WTC11 (cell line): ENCODE data around the gene MT2A. TPM values are rescaled to one million over a fixed set of nuclear protein-coding genes. Genes with fewer than 3 reads are reported as not detected.

Experiments
- ATAC-seq: fragments of 200-7000 bp; cut with Tn5 transposase; 2 replicates; pipeline ENCODE4 v1.10.0; 2021; ENCODE audit warnings: mild to moderate bottlenecking, moderate library complexity
- CTCF ChIA-PET: fragments of 300-600 bp; sonication (Branson Sonifier 250); formaldehyde crosslinking; loops from one replicate; lab custom pipeline; 2021; ENCODE audit warnings: antibody characterized with exemption; lab: Charles Lee
- POLR2A ChIA-PET: fragments of 350-600 bp; sonication (Branson Sonifier 250); formaldehyde crosslinking; loops from one replicate; lab custom pipeline; 2021; ENCODE audit warnings: antibody characterized with exemption; lab: Charles Lee
- DNase-seq: peaks from one replicate; pipeline ENCODE4 v3.0.0; 2021; ENCODE audit warnings: low spot score
- H3K27ac Mint-ChIP-seq: 2 replicates; pipeline ENCODE4 v1.8.0; 2021; ENCODE audit warnings: mixed read lengths
- H3K27me3 Mint-ChIP-seq: 2 replicates; pipeline ENCODE4 v1.8.0; 2021; ENCODE audit warnings: low read depth, mild to moderate bottlenecking, moderate library complexity, mixed read lengths
- H3K36me3 Mint-ChIP-seq: 2 replicates; pipeline ENCODE4 v1.8.0; 2021; ENCODE audit warnings: mixed read lengths
- H3K4me1 Mint-ChIP-seq: 2 replicates; pipeline ENCODE4 v1.8.0; 2022; ENCODE audit warnings: mixed read lengths
- H3K4me3 Mint-ChIP-seq: 2 replicates; pipeline ENCODE4 v1.8.0; 2021; ENCODE audit warnings: mild to moderate bottlenecking, moderate library complexity, mixed read lengths
- H3K9me3 Mint-ChIP-seq: 2 replicates; pipeline ENCODE4 v1.8.0; 2021; ENCODE audit warnings: mixed read lengths
- CREB1 ChIP-seq: sonication (generic); formaldehyde crosslinking; IDR thresholded peaks from 2 replicates; pipeline ENCODE4 v1.8.0; 2023; ENCODE audit warnings: mild to moderate bottlenecking, missing genetic modification reagents
- CREM ChIP-seq: sonication (generic); formaldehyde crosslinking; IDR thresholded peaks from 2 replicates; pipeline ENCODE4 v1.8.1; 2022; ENCODE audit warnings: mild to moderate bottlenecking, missing genetic modification reagents, moderate library complexity
- ESRRA ChIP-seq: sonication (generic); formaldehyde crosslinking; IDR thresholded peaks from 2 replicates; pipeline ENCODE4 v1.8.1; 2022; ENCODE audit warnings: mild to moderate bottlenecking, missing genetic modification reagents, borderline replicate concordance
- FOXK1 ChIP-seq: sonication (generic); formaldehyde crosslinking; IDR thresholded peaks from 2 replicates; pipeline ENCODE4 v1.8.0; 2022; ENCODE audit warnings: mild to moderate bottlenecking, moderate library complexity, missing genetic modification reagents
- FOXP4 ChIP-seq: sonication (generic); formaldehyde crosslinking; IDR thresholded peaks from 2 replicates; pipeline ENCODE4 v1.8.0; 2022; ENCODE audit warnings: mild to moderate bottlenecking, missing genetic modification reagents
- GABPB1 ChIP-seq: sonication (generic); formaldehyde crosslinking; IDR thresholded peaks from 2 replicates; pipeline ENCODE4 v1.8.1; 2023; ENCODE audit warnings: mild to moderate bottlenecking, missing genetic modification reagents
- GRHL2 ChIP-seq: fragments of 250-450 bp; sonication (Bioruptor Pico); IDR thresholded peaks from 2 replicates; pipeline ENCODE4 v1.8.0; 2022; ENCODE audit warnings: mild to moderate bottlenecking, moderate library complexity; ENCODE audit not compliant: insufficient replicate concordance, severe bottlenecking
- GTF2I ChIP-seq: fragments of 250-450 bp; sonication (Bioruptor Pico); conservative IDR thresholded peaks from 2 replicates; pipeline ENCODE4 v1.4.0; 2021; ENCODE audit warnings: mild to moderate bottlenecking
- JUN ChIP-seq: sonication (generic); formaldehyde crosslinking; IDR thresholded peaks from 2 replicates; pipeline ENCODE4 v1.8.0; 2023; ENCODE audit warnings: mild to moderate bottlenecking, missing genetic modification reagents
- PRDM15 ChIP-seq: sonication (generic); formaldehyde crosslinking; IDR thresholded peaks from 2 replicates; pipeline ENCODE4 v1.8.0; 2022; ENCODE audit warnings: missing genetic modification reagents
- PRRX2 ChIP-seq: fragments of 250-450 bp; sonication (Bioruptor Pico); IDR thresholded peaks from 2 replicates; pipeline ENCODE4 v1.8.0; 2021; ENCODE audit warnings: mild to moderate bottlenecking
- RORB ChIP-seq: fragments of 250-450 bp; sonication (Bioruptor Pico); IDR thresholded peaks from 2 replicates; pipeline ENCODE4 v1.9.0; 2021; ENCODE audit warnings: mild to moderate bottlenecking
- SMAD3 ChIP-seq: sonication (generic); formaldehyde crosslinking; IDR thresholded peaks from 2 replicates; pipeline ENCODE4 v1.8.0; 2022; ENCODE audit warnings: missing genetic modification reagents, mild to moderate bottlenecking, borderline replicate concordance
- SMAD4 ChIP-seq: sonication (generic); formaldehyde crosslinking; IDR thresholded peaks from 2 replicates; pipeline ENCODE4 v1.8.0; 2022; ENCODE audit warnings: mild to moderate bottlenecking, missing genetic modification reagents
- SP1 ChIP-seq: sonication (generic); formaldehyde crosslinking; conservative IDR thresholded peaks from 2 replicates; pipeline ENCODE4 v1.8.1; 2022; ENCODE audit warnings: missing genetic modification reagents
- ZBTB21 ChIP-seq: sonication (generic); formaldehyde crosslinking; IDR thresholded peaks from 2 replicates; pipeline ENCODE4 v1.8.1; 2023; ENCODE audit warnings: mild to moderate bottlenecking, missing genetic modification reagents, borderline replicate concordance
- ZNF263 ChIP-seq: sonication (generic); formaldehyde crosslinking; IDR thresholded peaks from 2 replicates; pipeline ENCODE4 v1.8.1; 2022; ENCODE audit warnings: low read depth, mild to moderate bottlenecking, moderate library complexity, missing genetic modification reagents
- total RNA-seq: library from RNA; stranded (reverse); gene quantifications from 3 replicates; pipeline ENCODE4 v1.2.3, GENCODE V29; 2021
- TF ChIP-seq, protein P1 (sequence below): sonication (generic); formaldehyde crosslinking; IDR thresholded peaks from 2 replicates; pipeline ENCODE4 v1.8.0; 2022; ENCODE audit warnings: mild to moderate bottlenecking, missing genetic modification reagents
- TF ChIP-seq, protein P2 (sequence below): sonication (generic); formaldehyde crosslinking; conservative IDR thresholded peaks from 2 replicates; pipeline ENCODE4 v1.8.1; 2022; ENCODE audit warnings: mild to moderate bottlenecking, missing genetic modification reagents
- TF ChIP-seq, protein P3 (sequence below): sonication (generic); formaldehyde crosslinking; IDR thresholded peaks from 2 replicates; pipeline ENCODE4 v1.8.0; 2023; ENCODE audit warnings: mild to moderate bottlenecking, missing genetic modification reagents

The MT2A gene
- total RNA-seq, 1 experiment from 2014 or later: 139 TPM

GRCh38 chr16:56636616-56637413 lies 28.4 kb downstream of the MT2A start:
- H3K27me3 Mint-ChIP-seq: peaks cover 100% of the 10 kb centered on the region
- peaks cover 30% of the 10 kb centered on the region for H3K4me1 Mint-ChIP-seq
- H3K4me3 Mint-ChIP-seq: no peak overlapping the region
- ChIA-PET POLR2A (interaction anchor here (1.0 to 5.1 kb wide), 2 partner anchors 11 to 39 kb away, joined by 3 to 24 read pairs; partner anchors contain the start of gene MT1E), CTCF (interaction anchor here (0.6 to 1.8 kb wide), 5 partner anchors 16 to 65 kb away, joined by 3 to 5 read pairs (median 3); partner anchors contain the start of gene MT1G)
- DNase-seq (no peak), ATAC-seq (no peak)
- TF ChIP-seq CREB1 (no peak), ZBTB21 (no peak), JUN (CRISPR knock-in tag) (no peak), PRDM15 (CRISPR knock-in tag) (no peak)
- H3K36me3 Mint-ChIP-seq: peaks cover 6% of the 10 kb centered on the region; the same call in 1 of the 2 replicates
- no peak overlapping the region for H3K27ac Mint-ChIP-seq
- H3K9me3 Mint-ChIP-seq: no peaks in the 10 kb centered on the region

- Mint-ChIP-seq H3K4me1 (peaks cover 28% of the 10 kb centered on the region), H3K27ac (no peak within 1 kb of the TSS), H3K4me3 (peak within 1 kb of the TSS; percentile 69), H3K9me3 (no peaks in the 10 kb centered on the region), H3K36me3 (peaks cover 6% of the 10 kb centered on the region; the same call in 1 of the 2 replicates), H3K27me3 (peaks cover 100% of the 10 kb centered on the region)
- CTCF ChIA-PET: interaction anchor here (0.9 to 1.8 kb wide), 2 partner anchors 34 to 64 kb away, joined by 3 to 5 read pairs; no protein-coding TSS in a partner anchor
- POLR2A ChIA-PET: interaction anchor here (1.0 to 5.1 kb wide), 2 partner anchors 13 to 38 kb away, joined by 3 to 24 read pairs; partner anchors contain the start of gene MT1E
- TF ChIP-seq, protein P1, sequence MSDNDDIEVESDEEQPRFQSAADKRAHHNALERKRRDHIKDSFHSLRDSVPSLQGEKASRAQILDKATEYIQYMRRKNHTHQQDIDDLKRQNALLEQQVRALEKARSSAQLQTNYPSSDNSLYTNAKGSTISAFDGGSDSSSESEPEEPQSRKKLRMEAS (CRISPR knock-in tag): peak; percentile 46; the same call in 1 of the 2 replicates
- TF ChIP-seq ZNF263 (peak; percentile 52; the same call in 1 of the 2 replicates), GABPB1 (CRISPR knock-in tag) (0 out of 2 replicates have a peak, but pooled peaks have one; percentile 15), GRHL2 (CRISPR knock-in tag) (no peak), RORB (CRISPR knock-in tag) (no peak), SP1 (CRISPR knock-in tag) (0 out of 2 replicates have a peak, but pooled peaks have one; percentile 18)
- peak; percentile 49 for ATAC-seq
- DNase-seq: peak; percentile 74
Observed at GRCh38 chr16:56637814-56638750, 29.7 kb downstream of the MT2A start, which contains the start of gene MT1A. MT1A (plus strand) TSS chr16:56638666; CDS start chr16:56638739, 73 bp downstream.

- Mint-ChIP-seq H3K9me3 (no peaks in the 10 kb centered on the region), H3K36me3 (peaks cover 5% of the 10 kb centered on the region; the same call in 1 of the 2 replicates), H3K27ac (no peak overlapping the region), H3K27me3 (peaks cover 100% of the 10 kb centered on the region), H3K4me3 (no peak overlapping the region), H3K4me1 (peaks cover 34% of the 10 kb centered on the region)
- CTCF ChIA-PET: interaction anchor here (1.4 kb wide), 1 partner anchor 38 kb away, joined by 3 read pairs; no protein-coding TSS in a partner anchor
- ATAC-seq (no peak), DNase-seq (no peak)
- POLR2A ChIA-PET: interaction anchor here (1.5 kb wide), 1 partner anchor 14 kb away, joined by 4 read pairs; the partner anchor contains the start of gene MT1E
- TF ChIP-seq FOXK1 (CRISPR knock-in tag): no peak
- TF ChIP-seq SMAD3 (CRISPR knock-in tag): no peak
- TF ChIP-seq, protein P2, sequence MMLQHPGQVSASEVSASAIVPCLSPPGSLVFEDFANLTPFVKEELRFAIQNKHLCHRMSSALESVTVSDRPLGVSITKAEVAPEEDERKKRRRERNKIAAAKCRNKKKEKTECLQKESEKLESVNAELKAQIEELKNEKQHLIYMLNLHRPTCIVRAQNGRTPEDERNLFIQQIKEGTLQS (CRISPR knock-in tag): no peak
- no peak for TF ChIP-seq CREM (CRISPR knock-in tag)
- TF ChIP-seq, protein P3, sequence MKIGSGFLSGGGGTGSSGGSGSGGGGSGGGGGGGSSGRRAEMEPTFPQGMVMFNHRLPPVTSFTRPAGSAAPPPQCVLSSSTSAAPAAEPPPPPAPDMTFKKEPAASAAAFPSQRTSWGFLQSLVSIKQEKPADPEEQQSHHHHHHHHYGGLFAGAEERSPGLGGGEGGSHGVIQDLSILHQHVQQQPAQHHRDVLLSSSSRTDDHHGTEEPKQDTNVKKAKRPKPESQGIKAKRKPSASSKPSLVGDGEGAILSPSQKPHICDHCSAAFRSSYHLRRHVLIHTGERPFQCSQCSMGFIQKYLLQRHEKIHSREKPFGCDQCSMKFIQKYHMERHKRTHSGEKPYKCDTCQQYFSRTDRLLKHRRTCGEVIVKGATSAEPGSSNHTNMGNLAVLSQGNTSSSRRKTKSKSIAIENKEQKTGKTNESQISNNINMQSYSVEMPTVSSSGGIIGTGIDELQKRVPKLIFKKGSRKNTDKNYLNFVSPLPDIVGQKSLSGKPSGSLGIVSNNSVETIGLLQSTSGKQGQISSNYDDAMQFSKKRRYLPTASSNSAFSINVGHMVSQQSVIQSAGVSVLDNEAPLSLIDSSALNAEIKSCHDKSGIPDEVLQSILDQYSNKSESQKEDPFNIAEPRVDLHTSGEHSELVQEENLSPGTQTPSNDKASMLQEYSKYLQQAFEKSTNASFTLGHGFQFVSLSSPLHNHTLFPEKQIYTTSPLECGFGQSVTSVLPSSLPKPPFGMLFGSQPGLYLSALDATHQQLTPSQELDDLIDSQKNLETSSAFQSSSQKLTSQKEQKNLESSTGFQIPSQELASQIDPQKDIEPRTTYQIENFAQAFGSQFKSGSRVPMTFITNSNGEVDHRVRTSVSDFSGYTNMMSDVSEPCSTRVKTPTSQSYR: no peak
- TF ChIP-seq PRRX2: no peak
- TF ChIP-seq ESRRA: no peak
- TF ChIP-seq GTF2I (CRISPR knock-in tag): no peak
- TF ChIP-seq SMAD4 (CRISPR knock-in tag): no peak
- no peak for TF ChIP-seq FOXP4
Observed at GRCh38 chr16:56639045-56639444, 30.7 kb downstream of the MT2A start.
